PC-9 (cell line): ENCODE results near the gene GALNT13. TPM values are rescaled to one million over a fixed set of nuclear protein-coding genes. Genes with fewer than 3 reads are reported as not detected.

Experiments used
- BruUV-seq: library from RNA; stranded (reverse); fragments of 400-500 nt; replicated peaks from 2 replicates; lab custom pipeline; 2021; lab: Mats Ljungman, UMichigan
- CTCF ChIA-PET: fragments of 300-600 bp; sonication (Branson Sonifier 250); formaldehyde crosslinking; loops from one replicate; lab custom pipeline; 2022; ENCODE audit warnings: antibody characterized with exemption; lab: Charles Lee
- POLR2A ChIA-PET: fragments of 300-600 bp; sonication (Branson Sonifier 250); formaldehyde crosslinking; loops from one replicate; lab custom pipeline; 2022; ENCODE audit warnings: antibody characterized with exemption; ENCODE audit not compliant: unreplicated experiment; lab: Charles Lee
- DNase-seq, 2 experiments: peaks; one replicate each; pipeline versions ENCODE4 v3.0.0 to v3.0.0-alpha.2; 2015 to 2022; ENCODE audit warnings: mixed read lengths in 1 of 2
- H2AFZ ChIP-seq: fragments of 200-600 bp; sonication (generic); 2 replicates; pipeline ENCODE4 v1.8.1; 2017; ENCODE audit warnings: antibody characterized with exemption
- H3F3A ChIP-seq: fragments of 200-600 bp; sonication (generic); 2 replicates; pipeline ENCODE4 v1.8.1; 2017; ENCODE audit warnings: antibody characterized with exemption, mild to moderate bottlenecking, low read depth; ENCODE audit not compliant: insufficient read depth
- H3K27ac ChIP-seq: fragments of 200-600 bp; sonication (generic); 2 replicates; pipeline ENCODE4 v1.6.1; 2016; ENCODE audit warnings: mixed run types
- H3K27me3 ChIP-seq: fragments of 200-600 bp; sonication (generic); 2 replicates; pipeline ENCODE4 v1.6.1; 2016; ENCODE audit warnings: low read depth, mixed run types; ENCODE audit not compliant: insufficient read depth
- H3K36me3 ChIP-seq: fragments of 200-600 bp; sonication (generic); 2 replicates; pipeline ENCODE4 v1.6.1; 2016; ENCODE audit warnings: low read depth, mixed run types
- H3K4me1 ChIP-seq: fragments of 200-600 bp; sonication (generic); replicated peaks from 2 replicates; pipeline ENCODE4 v1.6.1; 2016; ENCODE audit warnings: mixed run types; ENCODE audit not compliant: insufficient read depth
- H3K4me2 ChIP-seq: fragments of 200-600 bp; sonication (generic); 2 replicates; pipeline ENCODE4 v1.6.1; 2017; ENCODE audit warnings: mixed run types
- H3K4me3 ChIP-seq: fragments of 200-600 bp; sonication (generic); 2 replicates; pipeline ENCODE4 v1.6.1; 2016; ENCODE audit warnings: mixed run types
- H3K79me2 ChIP-seq: fragments of 200-600 bp; sonication (generic); 2 replicates; pipeline ENCODE4 v1.6.1; 2017; ENCODE audit warnings: low read depth, mixed run types
- H3K9me2 ChIP-seq: fragments of 200-600 bp; sonication (generic); 2 replicates; pipeline ENCODE4 v1.8.1; 2017; ENCODE audit warnings: mild to moderate bottlenecking; ENCODE audit not compliant: insufficient read depth
- H3K9me3 ChIP-seq: fragments of 200-600 bp; sonication (generic); 2 replicates; pipeline ENCODE4 v1.8.1; 2016; ENCODE audit warnings: low read depth; ENCODE audit not compliant: insufficient read depth
- H4K20me1 ChIP-seq: fragments of 200-600 bp; sonication (generic); 2 replicates; pipeline ENCODE4 v1.8.1; 2017; ENCODE audit not compliant: insufficient read depth
- CTCF ChIP-seq: fragments of 200-600 bp; sonication (generic); conservative IDR thresholded peaks from 2 replicates; pipeline ENCODE4 v1.6.1; 2017; ENCODE audit warnings: mixed run types, antibody characterized with exemption, mild to moderate bottlenecking, moderate library complexity
- EZH2 ChIP-seq: fragments of 200-600 bp; sonication (generic); IDR thresholded peaks from 2 replicates; pipeline ENCODE4 v1.8.0; 2017; ENCODE audit warnings: antibody characterized with exemption, low read depth
- intact Hi-C: fragments of 100-400 bp; cut with micrococcal nuclease; formaldehyde crosslinking; loops from one replicate; pipeline ENCODE4 v1.10.0; 2022; ENCODE audit not compliant: unreplicated experiment
- total RNA-seq: library from RNA; stranded (reverse); gene quantifications from 2 replicates; pipeline ENCODE4 v1.2.3, GENCODE V29; 2021

Gene GALNT13
- total RNA-seq, 1 experiment from 2014 or later, result 3.6 TPM

GRCh38 chr2:154264024-154264423 is 392.3 kb downstream of the GALNT13 start:
- Histone ChIP-seq H3K9me3 (no peaks in the 10 kb centered on the region), H4K20me1 (no peaks in the 10 kb centered on the region), H3K9me2 (no peaks in the 10 kb centered on the region), H3K27ac (peak overlapping the region; percentile 64), H3K36me3 (no peaks in the 10 kb centered on the region), H3K79me2 (no peaks in the 10 kb centered on the region), H3F3A (peaks cover 3% of the 10 kb centered on the region; the same call in 1 of the 2 replicates), H3K27me3 (no peaks in the 10 kb centered on the region), H3K4me3 (no peak overlapping the region), H3K4me1 (peaks cover 6% of the 10 kb centered on the region), H3K4me2 (peak overlapping the region; percentile 38; the same call in 1 of the 2 replicates), H2AFZ (no peak overlapping the region)
- CTCF ChIA-PET, result no interaction called here
- no TSS peak for BruUV-seq
- intact Hi-C loops, result no loop called here
- TF ChIP-seq CTCF, result no peak
- DNase-seq, result peak; percentile 1 to 85
- POLR2A ChIA-PET, result no interaction called here

GRCh38 chr2:154267983-154268382 is 396.3 kb downstream of the GALNT13 start:
- Histone ChIP-seq H3K9me2 (no peaks in the 10 kb centered on the region), H3K36me3 (no peaks in the 10 kb centered on the region), H3F3A (peaks cover 3% of the 10 kb centered on the region; the same call in 1 of the 2 replicates), H3K4me3 (no peak overlapping the region), H3K27me3 (no peaks in the 10 kb centered on the region), H3K79me2 (no peaks in the 10 kb centered on the region), H3K27ac (no peak overlapping the region), H3K4me2 (no peak overlapping the region), H4K20me1 (no peaks in the 10 kb centered on the region), H3K9me3 (no peaks in the 10 kb centered on the region), H3K4me1 (peaks cover 6% of the 10 kb centered on the region), H2AFZ (no peak overlapping the region)
- TF ChIP-seq CTCF (no peak), EZH2 (no peak)
- intact Hi-C loops, result no loop called here
- BruUV-seq, result no TSS peak
- DNase-seq, result no peak
- POLR2A ChIA-PET, result no interaction called here
- CTCF ChIA-PET, result no interaction called here

- Histone ChIP-seq H4K20me1 (no peaks in the 10 kb centered on the region), H3K27ac (no peak overlapping the region), H3F3A (no peaks in the 10 kb centered on the region), H3K9me3 (no peaks in the 10 kb centered on the region), H3K27me3 (no peaks in the 10 kb centered on the region), H3K4me1 (no peaks in the 10 kb centered on the region), H3K9me2 (no peaks in the 10 kb centered on the region), H3K79me2 (no peaks in the 10 kb centered on the region), H2AFZ (no peak overlapping the region), H3K4me2 (no peak overlapping the region), H3K4me3 (no peak overlapping the region), H3K36me3 (no peaks in the 10 kb centered on the region)
- POLR2A ChIA-PET, result no interaction called here
- no peak for DNase-seq
- CTCF ChIA-PET, result no interaction called here
- BruUV-seq, result no TSS peak
- intact Hi-C loops, result no loop called here
- TF ChIP-seq EZH2 (no peak), CTCF (no peak)
Observed at GRCh38 chr2:154280543-154280942, 408.8 kb downstream of the GALNT13 start.
